Smooth muscle cell (in vitro differentiated cells): Measurements from ENCODE around the gene DCLK1. TPM values are rescaled to one million over a fixed set of nuclear protein-coding genes. Genes with fewer than 3 reads are reported as not detected.

Experiments used
- DNase-seq: peaks from one replicate; lab custom pipeline; 2025; ENCODE audit not compliant: unreplicated experiment; lab: John Stamatoyannopoulos, UW
- H2AFZ ChIP-seq: fragments of 200-600 bp; sonication (generic); 2 replicates; pipeline ENCODE4 v1.6.0; 2016; ENCODE audit warnings: antibody characterized with exemption, low read depth, mild to moderate bottlenecking
- H3F3A ChIP-seq: fragments of 200-600 bp; sonication (generic); 2 replicates; pipeline ENCODE4 v1.6.0; 2017; ENCODE audit warnings: antibody characterized with exemption, low read depth
- H3K27ac ChIP-seq: fragments of 200-600 bp; sonication (generic); 2 replicates; pipeline ENCODE4 v1.5.1; 2016; ENCODE audit warnings: low read depth, mild to moderate bottlenecking
- H3K27me3 ChIP-seq: fragments of 200-600 bp; sonication (generic); 2 replicates; pipeline ENCODE4 v1.6.1; 2016; ENCODE audit warnings: low read depth, mild to moderate bottlenecking
- H3K36me3 ChIP-seq: fragments of 200-600 bp; sonication (generic); 2 replicates; pipeline ENCODE4 v1.5.1; 2016; ENCODE audit warnings: low read depth
- H3K4me1 ChIP-seq: fragments of 200-600 bp; sonication (generic); 2 replicates; pipeline ENCODE4 v1.5.1; 2016; ENCODE audit warnings: low read depth
- H3K4me2 ChIP-seq: fragments of 200-600 bp; sonication (generic); 2 replicates; pipeline ENCODE4 v1.6.0; 2016; ENCODE audit warnings: mild to moderate bottlenecking
- H3K4me3 ChIP-seq: fragments of 200-600 bp; sonication (generic); 2 replicates; pipeline ENCODE4 v1.5.1; 2016; ENCODE audit warnings: mild to moderate bottlenecking
- H3K79me2 ChIP-seq: fragments of 200-600 bp; sonication (generic); 2 replicates; pipeline ENCODE4 v1.6.0; 2016; ENCODE audit warnings: low read depth, mild to moderate bottlenecking
- H3K9ac ChIP-seq: fragments of 200-600 bp; sonication (generic); 2 replicates; pipeline ENCODE4 v1.6.0; 2016; ENCODE audit warnings: low read depth
- H3K9me3 ChIP-seq: fragments of 200-600 bp; sonication (generic); replicated peaks from 2 replicates; pipeline ENCODE4 v1.5.1; 2016; ENCODE audit warnings: low read depth
- H4K20me1 ChIP-seq: fragments of 200-600 bp; sonication (generic); 2 replicates; pipeline ENCODE4 v1.6.0; 2016; ENCODE audit warnings: low read depth
- CTCF ChIP-seq: fragments of 200-600 bp; sonication (generic); IDR thresholded peaks from 2 replicates; pipeline ENCODE4 v1.5.1; 2017; ENCODE audit warnings: borderline replicate concordance, mild to moderate bottlenecking, antibody characterized with exemption; ENCODE audit not compliant: insufficient read depth, poor library complexity, severe bottlenecking
- WGBS: methylation state at CpG from one replicate; pipeline ENCODE4 v1.1.7; 2016; ENCODE audit warnings: low lambda C conversion rate; 5-methylcytosine and 5-hydroxymethylcytosine counted together
- polyA plus RNA-seq: library from polyadenylated mRNA; unstranded; fragments of >200 nt; fragmentation: Nextera tagmentation; extraction: Ambion mirVana; gene quantifications from 2 replicates; pipeline ENCODE4 v1.2.1, GENCODE V29; 2016
- total RNA-seq: library from RNA; depleted of rRNA; stranded (reverse); fragments of >200 nt; gene quantifications from 2 replicates; pipeline ENCODE4 v1.2.3, GENCODE V29; 2014

The DCLK1 gene
- total and polyA plus RNA-seq, 2 experiments from 2014 or later: 0.72 TPM; not detected in 1

GRCh38 chr13:35794734-35795389 lies 336.3 kb downstream of the DCLK1 start:
- no peak for DNase-seq
- no peak for TF ChIP-seq CTCF
- no peak overlapping the region for H3K4me3 ChIP-seq
- no peaks in the 10 kb centered on the region for H3K9me3 ChIP-seq
- WGBS: 69% methylated on average over 3 of the region's 3 CpGs
- H3K4me1 ChIP-seq: peaks cover 7% of the 10 kb centered on the region
- no peak overlapping the region for H3K27ac ChIP-seq
- H4K20me1 ChIP-seq: no peaks in the 10 kb centered on the region
- H3F3A ChIP-seq: no peaks in the 10 kb centered on the region
- no peaks in the 10 kb centered on the region for H3K79me2 ChIP-seq
- H3K27me3 ChIP-seq: no peaks in the 10 kb centered on the region
- no peak overlapping the region for H3K9ac ChIP-seq
- no peak overlapping the region for H3K4me2 ChIP-seq
- H3K36me3 ChIP-seq: no peaks in the 10 kb centered on the region
- no peak overlapping the region for H2AFZ ChIP-seq

GRCh38 chr13:35793823-35794222 lies 337.4 kb downstream of the DCLK1 start:
- no peaks in the 10 kb centered on the region for H3K36me3 ChIP-seq
- no peak for TF ChIP-seq CTCF
- H3F3A ChIP-seq: no peaks in the 10 kb centered on the region
- no peak overlapping the region for H3K9ac ChIP-seq
- H3K27ac ChIP-seq: no peak overlapping the region
- H3K79me2 ChIP-seq: no peaks in the 10 kb centered on the region
- DNase-seq: no peak
- peaks cover 12% of the 10 kb centered on the region for H3K4me1 ChIP-seq
- no peaks in the 10 kb centered on the region for H4K20me1 ChIP-seq
- H2AFZ ChIP-seq: no peak overlapping the region
- H3K27me3 ChIP-seq: no peaks in the 10 kb centered on the region
- H3K4me2 ChIP-seq: no peak overlapping the region
- H3K4me3 ChIP-seq: no peak overlapping the region
- H3K9me3 ChIP-seq: no peaks in the 10 kb centered on the region

- 94% methylated on average over 2 of the region's 2 CpGs for WGBS
- H3K27ac ChIP-seq: no peak overlapping the region
- no peaks in the 10 kb centered on the region for H3K9me3 ChIP-seq
These were observed 338.3 kb downstream of the DCLK1 start for GRCh38 chr13:35792911-35793310.

More at GRCh38 chr13:35792911-35793310, 338.3 kb downstream of the DCLK1 start:
- Histone ChIP-seq H3F3A (no peaks in the 10 kb centered on the region), H3K36me3 (no peaks in the 10 kb centered on the region), H4K20me1 (no peaks in the 10 kb centered on the region), H3K27me3 (no peaks in the 10 kb centered on the region), H3K4me3 (no peak overlapping the region), H3K9ac (no peak overlapping the region), H2AFZ (no peak overlapping the region), H3K4me1 (peaks cover 12% of the 10 kb centered on the region), H3K4me2 (no peak overlapping the region), H3K79me2 (no peaks in the 10 kb centered on the region)
- no peak for TF ChIP-seq CTCF
- DNase-seq: no peak
